Measurements from ENCODE around the gene ORM1. TPM values are rescaled to one million over a fixed set of nuclear protein-coding genes. Genes with fewer than 3 reads are reported as not detected.

Gene ORM1
- total and polyA plus RNA-seq, 10 of the 15 experiments (the other 5 are each of a cell fraction or from before 2014, with no cell fraction given), result 4.4 TPM; not detected in 9

- in situ Hi-C loops (cut with MboI) (loop anchor here (10.0 to 25.0 kb wide), 2 partner anchors 127 to 194 kb away; partner anchors contain the start of genes AMBP, COL27A1 and KIF12), intact Hi-C loops (cut with micrococcal nuclease; ENCODE audit: unreplicated experiment) (no loop called here)
- H3K27me3 ChIP-seq (replicated peaks in 1 of 2; ENCODE audit: control insufficient read depth in 2 of 2, insufficient read depth in 2 of 2, low read length in 1 of 2), result peaks cover 0 to 4% of the 10 kb centered on the region in 2 experiments; a peak in 1 of 4 replicates
- ChIA-PET RAD21 (ENCODE audit: unreplicated experiment) (no interaction called here), POLR2A (no interaction called here), SMC1A (ENCODE audit: uncharacterized antibody, unreplicated experiment) (no interaction called here), CTCF (interaction anchor here (2.9 kb wide), 1 partner anchor 9 kb away, joined by 18 read pairs; no protein-coding TSS in a partner anchor)
- DNase-seq (ENCODE audit: low read depth, low spot score) (no peak), FAIRE-seq (no peak), ATAC-seq (no peak)
- no peaks in the 10 kb centered on the region for H4K20me1 ChIP-seq (ENCODE audit: control insufficient read depth, insufficient read depth)
- no peaks in the 10 kb centered on the region for H3K79me2 ChIP-seq (ENCODE audit: control insufficient read depth, insufficient read depth, low read length)
- H3K9me3 ChIP-seq (replicated peaks; ENCODE audit: control insufficient read depth, insufficient read depth, low read length), result no peaks in the 10 kb centered on the region
- H3K4me3 ChIP-seq, result no peak overlapping the region
- H2AFZ ChIP-seq (ENCODE audit: control insufficient read depth, low read depth, low read length), result no peak overlapping the region
- no peak overlapping the region for H3K9ac ChIP-seq (ENCODE audit: control insufficient read depth, insufficient read depth, low read length)
- H3K36me3 ChIP-seq (ENCODE audit: control insufficient read depth in 2 of 2, insufficient read depth in 2 of 2, low read length in 1 of 2), result no peaks in the 10 kb centered on the region
- no peaks in the 10 kb centered on the region for H3K4me1 ChIP-seq (ENCODE audit: control insufficient read depth, insufficient read depth, low read length)
- BruUV-seq (replicated peaks), result no TSS peak
- H3K27ac ChIP-seq (ENCODE audit: control insufficient read depth, insufficient read depth), result no peak overlapping the region
- no peak overlapping the region for H3K4me2 ChIP-seq (ENCODE audit: control insufficient read depth, insufficient read depth)
- WGBS (ENCODE audit: insufficient coverage, insufficient replicate concordance, low lambda C conversion rate, missing lambda C conversion rate), result 43% methylated on average over 12 of the region's 12 CpGs
- TF ChIP-seq NR2C2 (IDR thresholded peaks at IDR 0.05; ENCODE audit: borderline replicate concordance, control insufficient read depth, insufficient read length, low read depth) (no peak), MEF2B (IDR thresholded peaks at IDR 0.05; ENCODE audit: partially characterized antibody, poor library complexity, severe bottlenecking) (no peak), ZBTB40 (IDR thresholded peaks at IDR 0.05; ENCODE audit: borderline replicate concordance) (no peak), E2F8 (IDR thresholded peaks at IDR 0.05; ENCODE audit: low read depth, partially characterized antibody) (no peak), ATF2 (IDR thresholded peaks at IDR 0.05; ENCODE audit: low read length) (no peak), CEBPB (IDR thresholded peaks at IDR 0.05; ENCODE audit: borderline replicate concordance in 1 of 2, low read depth in 2 of 2, low read length in 2 of 2) (no peak), NFYB (IDR thresholded peaks at IDR 0.05; ENCODE audit: insufficient read depth, low read depth, low read length) (no peak), RB1 (IDR thresholded peaks at IDR 0.05; ENCODE audit: borderline replicate concordance) (no peak), SMAD5 (IDR thresholded peaks at IDR 0.05; ENCODE audit: low read depth) (no peak), ATF7 (IDR thresholded peaks at IDR 0.05; ENCODE audit: low read depth) (no peak), SMARCA5 (IDR thresholded peaks at IDR 0.05) (no peak), CBX3 (IDR thresholded peaks at IDR 0.05; ENCODE audit: borderline replicate concordance, low read depth) (no peak), ELK1 (IDR thresholded peaks at IDR 0.05; ENCODE audit: low read depth, low read length) (no peak), ESRRA (IDR thresholded peaks at IDR 0.05; ENCODE audit: low read length) (no peak)
Measured at GRCh38 chr9:114281473-114282103, 41.3 kb upstream of the ORM1 start.

All from GM12878 (cell line).